HG03460 (cell line): Measurements from ENCODE around the gene SLC1A2.

Source experiments
- ATAC-seq: cut with Tn5 transposase; IDR thresholded peaks from one replicate; pipeline ENCODE4 v1.9.1; 2021; ENCODE audit not compliant: unreplicated experiment

The SLC1A2 gene

GRCh38 chr11:35377262-35377661 is 42.1 kb downstream of the SLC1A2 start:
- no peak for ATAC-seq

GRCh38 chr11:35376613-35377012 is 42.7 kb downstream of the SLC1A2 start:
- ATAC-seq = no peak

GRCh38 chr11:35376118-35376510 is 43.2 kb downstream of the SLC1A2 start:
- ATAC-seq = no peak

GRCh38 chr11:35375332-35376117 is 43.8 kb downstream of the SLC1A2 start:
- ATAC-seq = no peak

- ATAC-seq = no peak
Measured at GRCh38 chr11:35373284-35373933, 45.9 kb downstream of the SLC1A2 start.

- ATAC-seq = no peak
Measured at GRCh38 chr11:35372565-35373283, 46.6 kb downstream of the SLC1A2 start.

- ATAC-seq = no peak
Measured at GRCh38 chr11:35367491-35367890, 51.9 kb downstream of the SLC1A2 start.

- no peak for ATAC-seq
Measured at GRCh38 chr11:35366798-35367197, 52.6 kb downstream of the SLC1A2 start.

GRCh38 chr11:35365961-35366360 is 53.4 kb downstream of the SLC1A2 start:
- no peak for ATAC-seq

GRCh38 chr11:35365395-35365794 is 54.0 kb downstream of the SLC1A2 start:
- ATAC-seq = no peak

- ATAC-seq = no peak
Measured at GRCh38 chr11:35363854-35364780, 55.2 kb downstream of the SLC1A2 start.

- no peak for ATAC-seq
Measured at GRCh38 chr11:35363246-35363801, 56.0 kb downstream of the SLC1A2 start.

- ATAC-seq = no peak
Measured at GRCh38 chr11:35362521-35362980, 56.8 kb downstream of the SLC1A2 start.

- no peak for ATAC-seq
Measured at GRCh38 chr11:35360055-35360530, 59.3 kb downstream of the SLC1A2 start.

GRCh38 chr11:35359321-35360054 is 59.9 kb downstream of the SLC1A2 start:
- no peak for ATAC-seq

GRCh38 chr11:35358391-35358790 is 61.0 kb downstream of the SLC1A2 start:
- ATAC-seq = no peak

GRCh38 chr11:35357923-35358322 is 61.4 kb downstream of the SLC1A2 start:
- ATAC-seq = no peak

- no peak for ATAC-seq
Measured at GRCh38 chr11:35355102-35355749, 64.1 kb downstream of the SLC1A2 start.

GRCh38 chr11:35354644-35355043 is 64.7 kb downstream of the SLC1A2 start:
- no peak for ATAC-seq
